ENCODE data around the gene EFCAB5. TPM values are rescaled to one million over a fixed set of nuclear protein-coding genes. Genes with fewer than 3 reads are reported as not detected.
"Not testable (repeated sequence)": the region's sequence is repeated elsewhere in the genome, so short reads cannot be mapped to it uniquely, and the experiment has no call there.

The EFCAB5 gene
- total and polyA plus RNA-seq, 2 donors (not counting 1 experiment from before 2014, with no cell fraction given), result 0.54 to 3.0 TPM

DNA sequence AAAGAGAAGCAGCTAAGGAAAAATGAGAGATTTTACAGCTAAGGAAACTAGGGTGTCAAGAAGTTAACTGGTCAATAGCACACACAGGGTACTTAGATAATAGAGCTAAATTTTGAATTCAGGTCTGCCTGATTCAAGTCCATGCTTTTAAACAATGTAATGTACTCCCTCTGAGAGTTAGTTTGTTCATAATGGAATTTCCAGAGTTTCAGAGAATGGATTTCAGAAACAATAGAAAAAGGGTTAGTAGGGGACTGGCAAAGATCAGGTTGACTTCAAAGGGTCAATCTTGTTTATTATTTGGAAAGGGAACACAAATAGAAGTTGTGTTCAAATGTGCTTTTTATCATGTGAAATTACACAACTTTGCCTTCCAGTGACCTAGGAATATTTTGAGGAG, 193.1 kb downstream of the EFCAB5 start:
- TF ChIP-seq EZH2 (IDR thresholded peaks at IDR 0.05; ENCODE audit: borderline replicate concordance, insufficient read depth, low read depth, low read length, poor library complexity, severe bottlenecking), result no peak
- TF ChIP-seq, protein P1, sequence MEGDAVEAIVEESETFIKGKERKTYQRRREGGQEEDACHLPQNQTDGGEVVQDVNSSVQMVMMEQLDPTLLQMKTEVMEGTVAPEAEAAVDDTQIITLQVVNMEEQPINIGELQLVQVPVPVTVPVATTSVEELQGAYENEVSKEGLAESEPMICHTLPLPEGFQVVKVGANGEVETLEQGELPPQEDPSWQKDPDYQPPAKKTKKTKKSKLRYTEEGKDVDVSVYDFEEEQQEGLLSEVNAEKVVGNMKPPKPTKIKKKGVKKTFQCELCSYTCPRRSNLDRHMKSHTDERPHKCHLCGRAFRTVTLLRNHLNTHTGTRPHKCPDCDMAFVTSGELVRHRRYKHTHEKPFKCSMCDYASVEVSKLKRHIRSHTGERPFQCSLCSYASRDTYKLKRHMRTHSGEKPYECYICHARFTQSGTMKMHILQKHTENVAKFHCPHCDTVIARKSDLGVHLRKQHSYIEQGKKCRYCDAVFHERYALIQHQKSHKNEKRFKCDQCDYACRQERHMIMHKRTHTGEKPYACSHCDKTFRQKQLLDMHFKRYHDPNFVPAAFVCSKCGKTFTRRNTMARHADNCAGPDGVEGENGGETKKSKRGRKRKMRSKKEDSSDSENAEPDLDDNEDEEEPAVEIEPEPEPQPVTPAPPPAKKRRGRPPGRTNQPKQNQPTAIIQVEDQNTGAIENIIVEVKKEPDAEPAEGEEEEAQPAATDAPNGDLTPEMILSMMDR (IDR thresholded peaks at IDR 0.05), result no peak

DNA sequence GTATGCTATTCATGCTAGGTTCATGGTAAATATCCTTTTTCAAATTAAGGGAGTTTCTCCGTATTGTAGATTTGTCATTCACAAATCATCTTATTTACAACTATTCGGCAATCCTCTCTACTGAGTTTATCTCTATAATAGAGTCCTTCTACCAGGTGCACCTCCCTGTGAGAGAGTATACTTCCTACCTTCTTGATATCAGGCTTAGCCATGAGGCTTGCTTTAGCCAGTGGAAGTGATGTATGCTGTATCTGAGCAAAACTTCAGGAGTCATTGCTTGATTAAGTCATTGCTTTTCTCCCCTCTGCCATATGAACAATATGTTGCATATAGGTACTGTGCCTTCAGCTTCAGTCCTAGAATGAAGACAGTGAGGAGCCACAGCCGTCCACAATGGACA, 195.7 kb downstream of the EFCAB5 start:
- Histone ChIP-seq H3K4me1 (ENCODE audit: control insufficient read depth in 2 of 2, insufficient read depth in 2 of 2, low read length in 2 of 2) (no peaks in the 10 kb centered on the region), H3K9ac (ENCODE audit: low read length) (no peak overlapping the region), H3K27ac (ENCODE audit: low read length in 2 of 2) (no peak overlapping the region), H4K20me1 (ENCODE audit: control insufficient read depth, insufficient read depth, low read length, poor library complexity, severe bottlenecking) (peaks cover 16% of the 10 kb centered on the region), H3K79me2 (ENCODE audit: control insufficient read depth, insufficient read depth, low read length) (peaks cover 70% of the 10 kb centered on the region), H3K4me2 (replicated peaks; ENCODE audit: low read depth, low read length, poor library complexity, severe bottlenecking) (no peak overlapping the region), H3K36me3 (replicated peaks in 1 of 2; ENCODE audit: control extremely low read depth in 1 of 2, control insufficient read depth in 1 of 2, extremely low read depth in 1 of 2, insufficient read depth in 2 of 2, low read length in 1 of 2) (peaks cover 0 to 11% of the 10 kb centered on the region in 2 experiments), H3K4me3 (ENCODE audit: control extremely low read depth in 1 of 5, extremely low read depth in 1 of 5, insufficient read depth in 1 of 5, low read depth in 2 of 5, low read length in 4 of 5) (no peak overlapping the region), H2AFZ (ENCODE audit: insufficient read depth, low read depth, low read length, poor library complexity, severe bottlenecking) (no peak overlapping the region), H3K27me3 (replicated peaks in 1 of 4; ENCODE audit: control extremely low read depth in 1 of 4, control insufficient read depth in 3 of 4, insufficient read depth in 4 of 4, low read length in 3 of 4) (no peaks in the 10 kb centered on the region), H3K9me3 (ENCODE audit: control extremely low read depth in 1 of 3, control insufficient read depth in 2 of 3, insufficient read depth in 1 of 3, low read length in 2 of 3) (no peaks in the 10 kb centered on the region)
- 100% methylated on average over 1 of the region's 3 CpGs for WGBS (ENCODE audit: insufficient coverage)
- H3K9me3 Mint-ChIP-seq (ENCODE audit: insufficient read depth), result no peaks in the 10 kb centered on the region
- H3K4me3 Mint-ChIP-seq, result no peak overlapping the region
- H3K4me1 Mint-ChIP-seq, result peaks cover 10% of the 10 kb centered on the region
- no peak for TF ChIP-seq EZH2 (IDR thresholded peaks at IDR 0.05; ENCODE audit: borderline replicate concordance, insufficient read depth, low read depth, low read length, poor library complexity, severe bottlenecking)
- TF ChIP-seq, protein P1 (IDR thresholded peaks at IDR 0.05), result no peak
- ATAC-seq (ENCODE audit: low read depth) (no peak), DNase-seq (no peak)
- H3K27ac Mint-ChIP-seq, result no peak overlapping the region
- POLR2A ChIA-PET, result no interaction called here
- intact Hi-C loops (cut with micrococcal nuclease), result no loop called here
- CTCF ChIA-PET, result interaction anchor here (1.0 kb wide), 1 partner anchor 12 kb away, joined by 4 read pairs; no protein-coding TSS in a partner anchor
- no peaks in the 10 kb centered on the region for H3K27me3 Mint-ChIP-seq

More for the DNA sequence above, 193.1 kb downstream of the EFCAB5 start:
- Histone ChIP-seq H3K36me3 (replicated peaks in 1 of 2; ENCODE audit: control extremely low read depth in 1 of 2, control insufficient read depth in 1 of 2, extremely low read depth in 1 of 2, insufficient read depth in 2 of 2, low read length in 1 of 2) (peaks cover 0 to 11% of the 10 kb centered on the region in 2 experiments), H3K4me1 (ENCODE audit: control insufficient read depth in 2 of 2, insufficient read depth in 2 of 2, low read length in 2 of 2) (no peaks in the 10 kb centered on the region), H3K4me3 (ENCODE audit: control extremely low read depth in 1 of 5, extremely low read depth in 1 of 5, insufficient read depth in 1 of 5, low read depth in 2 of 5, low read length in 4 of 5) (no peak overlapping the region), H3K27ac (ENCODE audit: low read length in 2 of 2) (no peak overlapping the region), H3K79me2 (ENCODE audit: control insufficient read depth, insufficient read depth, low read length) (peaks cover 70% of the 10 kb centered on the region), H4K20me1 (ENCODE audit: control insufficient read depth, insufficient read depth, low read length, poor library complexity, severe bottlenecking) (peaks cover 12% of the 10 kb centered on the region), H2AFZ (ENCODE audit: insufficient read depth, low read depth, low read length, poor library complexity, severe bottlenecking) (no peak overlapping the region), H3K27me3 (replicated peaks in 1 of 4; ENCODE audit: control extremely low read depth in 1 of 4, control insufficient read depth in 3 of 4, insufficient read depth in 4 of 4, low read length in 3 of 4) (no peaks in the 10 kb centered on the region), H3K9ac (ENCODE audit: low read length) (no peak overlapping the region), H3K9me3 (ENCODE audit: control extremely low read depth in 1 of 3, control insufficient read depth in 2 of 3, insufficient read depth in 1 of 3, low read length in 2 of 3) (no peaks in the 10 kb centered on the region), H3K4me2 (replicated peaks; ENCODE audit: low read depth, low read length, poor library complexity, severe bottlenecking) (no peak overlapping the region)
- ATAC-seq (ENCODE audit: low read depth) (no peak), DNase-seq (no peak)
- ChIA-PET CTCF (interaction anchor here (1.6 kb wide), 1 partner anchor 10 kb away, joined by 4 read pairs; no protein-coding TSS in a partner anchor), POLR2A (no interaction called here)
- Mint-ChIP-seq H3K9me3 (ENCODE audit: insufficient read depth) (no peaks in the 10 kb centered on the region), H3K27me3 (no peaks in the 10 kb centered on the region), H3K4me1 (peaks cover 13% of the 10 kb centered on the region), H3K27ac (no peak overlapping the region), H3K4me3 (no peak overlapping the region)
- intact Hi-C loops (cut with micrococcal nuclease), result loop anchor here (5.0 kb wide), 1 partner anchor 33 kb away; no protein-coding TSS in a partner anchor

DNA sequence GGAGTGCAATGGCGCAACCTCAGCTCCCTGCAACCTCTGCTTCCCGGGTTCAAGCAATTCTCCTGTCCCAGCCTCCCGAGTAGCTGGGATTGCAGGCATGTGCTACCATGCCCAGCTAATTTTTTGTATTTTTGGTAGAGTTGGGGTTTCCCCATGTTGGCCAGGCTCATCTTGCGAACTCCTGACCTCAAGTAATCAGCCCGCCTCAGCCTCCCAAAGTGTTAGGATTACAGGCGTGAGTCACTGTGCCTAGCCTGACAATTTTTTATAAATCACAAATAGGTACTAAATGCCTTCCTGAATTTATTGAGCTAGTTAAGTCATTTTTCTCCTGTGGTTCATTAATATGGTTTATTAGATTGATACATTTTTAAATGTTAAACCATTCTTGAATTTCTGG, 206.4 kb downstream of the EFCAB5 start:
- H3K4me2 ChIP-seq (replicated peaks; ENCODE audit: low read depth, low read length, poor library complexity, severe bottlenecking); H3K4me3 ChIP-seq (ENCODE audit: control extremely low read depth in 1 of 5, extremely low read depth in 1 of 5, insufficient read depth in 1 of 5, low read depth in 2 of 5, low read length in 4 of 5); intact Hi-C loops (cut with micrococcal nuclease); H3K9ac ChIP-seq (ENCODE audit: low read length); ATAC-seq (ENCODE audit: low read depth); CTCF ChIA-PET; H3K27ac Mint-ChIP-seq; H3K9me3 Mint-ChIP-seq (ENCODE audit: insufficient read depth); DNase-seq; H3K27me3 Mint-ChIP-seq; H3K36me3 ChIP-seq (replicated peaks in 1 of 2; ENCODE audit: control extremely low read depth in 1 of 2, control insufficient read depth in 1 of 2, extremely low read depth in 1 of 2, insufficient read depth in 2 of 2, low read length in 1 of 2); H3K27ac ChIP-seq (ENCODE audit: low read length in 2 of 2); H3K9me3 ChIP-seq (ENCODE audit: control extremely low read depth in 1 of 3, control insufficient read depth in 2 of 3, insufficient read depth in 1 of 3, low read length in 2 of 3); H2AFZ ChIP-seq (ENCODE audit: insufficient read depth, low read depth, low read length, poor library complexity, severe bottlenecking); H3K4me1 ChIP-seq (ENCODE audit: control insufficient read depth in 2 of 2, insufficient read depth in 2 of 2, low read length in 2 of 2); H3K27me3 ChIP-seq (replicated peaks in 1 of 4; ENCODE audit: control extremely low read depth in 1 of 4, control insufficient read depth in 3 of 4, insufficient read depth in 4 of 4, low read length in 3 of 4); POLR2A ChIA-PET; H3K4me3 Mint-ChIP-seq: not testable (repeated sequence)
- H3K4me1 Mint-ChIP-seq, result peaks cover 14% of the 10 kb centered on the region
- WGBS (ENCODE audit: insufficient coverage), result 93% methylated on average over 3 of the region's 6 CpGs
- Histone ChIP-seq H4K20me1 (ENCODE audit: control insufficient read depth, insufficient read depth, low read length, poor library complexity, severe bottlenecking) (peaks cover 12% of the 10 kb centered on the region), H3K79me2 (ENCODE audit: control insufficient read depth, insufficient read depth, low read length) (peaks cover 55% of the 10 kb centered on the region)
